ENCODE measurements around the gene EPB41L4A.

- TF ChIP-seq CTCF (IDR thresholded peaks at IDR 0.05) (no peak), POLR2A (IDR thresholded peaks at IDR 0.05) (no peak), POLR2AphosphoS5 (IDR thresholded peaks at IDR 0.05) (no peak), EP300 (IDR thresholded peaks at IDR 0.05; ENCODE audit: low read depth) (no peak)
Observed at GRCh38 chr5:112283943-112284929, 134.8 kb downstream of the EPB41L4A start.

All from transverse colon (tissue), 4 donors.